NCI-H82 treated with DMSO at 0.1 percent for 48 hours (cell line): ENCODE measurements around the gene CCR5.

Source experiments
- DNase-seq: peaks from one replicate; lab custom pipeline; 2025; ENCODE audit not compliant: unreplicated experiment; lab: John Stamatoyannopoulos, UW

CCR5 gene

DNA sequence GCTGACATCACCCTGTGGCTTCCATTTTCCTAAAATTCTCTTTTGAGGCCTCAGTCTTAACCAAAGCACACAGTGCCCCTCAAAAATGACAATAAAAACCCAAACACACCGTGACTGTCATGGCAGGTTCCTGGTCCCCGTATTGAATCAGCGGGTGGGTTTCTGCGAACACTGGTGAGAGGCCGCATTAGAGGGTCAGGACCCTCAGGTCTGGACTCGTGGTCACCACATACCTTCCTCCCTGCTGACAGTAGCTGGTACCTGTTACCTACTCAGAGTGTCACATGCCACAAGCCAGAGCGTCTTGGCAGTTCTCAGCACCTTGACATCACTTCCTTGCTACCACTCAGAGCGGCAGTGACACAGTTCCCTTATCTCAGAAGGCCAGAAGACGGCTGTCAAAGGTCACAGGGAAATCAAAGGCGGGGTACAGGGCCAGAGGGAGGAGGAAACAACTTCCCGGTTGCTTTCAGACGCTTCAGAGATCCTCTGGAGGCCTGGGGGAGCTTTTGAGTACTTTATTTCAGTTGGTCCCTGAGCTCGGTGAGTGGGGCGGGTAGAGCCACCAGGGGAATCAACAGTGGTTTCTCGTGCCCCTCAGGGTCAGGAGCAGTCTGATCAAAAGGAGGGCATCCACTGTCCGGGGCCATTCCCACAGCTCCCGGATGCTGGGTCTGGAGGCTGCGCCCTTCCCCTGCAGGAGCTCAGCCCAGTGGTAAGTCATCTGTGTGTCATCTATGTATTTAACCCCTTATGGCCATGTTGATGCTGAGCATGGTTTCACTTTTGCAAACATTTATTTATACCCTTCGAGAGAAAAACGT, 36.3 kb downstream of the CCR5 start, which contains the start of the genes CCR5AS and CCRL2:
TSS of gene CCR5AS (minus strand) at position 279 of the 824 bp plus-strand sequence.
TSS of gene CCRL2 (plus strand) at position 472 of the 824 bp plus-strand sequence. CDS start 821 bp downstream, outside the sequence.
- no peak for DNase-seq

DNA sequence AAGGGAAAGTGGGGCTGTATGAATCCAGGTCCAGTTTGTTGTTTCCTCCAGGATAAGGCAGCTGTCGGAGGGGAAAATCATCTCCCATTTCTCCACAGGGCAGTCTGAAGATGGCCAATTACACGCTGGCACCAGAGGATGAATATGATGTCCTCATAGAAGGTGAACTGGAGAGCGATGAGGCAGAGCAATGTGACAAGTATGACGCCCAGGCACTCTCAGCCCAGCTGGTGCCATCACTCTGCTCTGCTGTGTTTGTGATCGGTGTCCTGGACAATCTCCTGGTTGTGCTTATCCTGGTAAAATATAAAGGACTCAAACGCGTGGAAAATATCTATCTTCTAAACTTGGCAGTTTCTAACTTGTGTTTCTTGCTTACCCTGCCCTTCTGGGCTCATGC, 37.2 kb downstream of the CCR5 start:
- DNase-seq, result no peak

DNA sequence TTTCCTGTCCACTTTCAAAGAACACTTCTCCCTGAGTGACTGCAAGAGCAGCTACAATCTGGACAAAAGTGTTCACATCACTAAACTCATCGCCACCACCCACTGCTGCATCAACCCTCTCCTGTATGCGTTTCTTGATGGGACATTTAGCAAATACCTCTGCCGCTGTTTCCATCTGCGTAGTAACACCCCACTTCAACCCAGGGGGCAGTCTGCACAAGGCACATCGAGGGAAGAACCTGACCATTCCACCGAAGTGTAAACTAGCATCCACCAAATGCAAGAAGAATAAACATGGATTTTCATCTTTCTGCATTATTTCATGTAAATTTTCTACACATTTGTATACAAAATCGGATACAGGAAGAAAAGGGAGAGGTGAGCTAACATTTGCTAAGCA, 38.1 kb downstream of the CCR5 start:
- no peak for DNase-seq

- no peak for DNase-seq
Measured at GRCh38 chr3:46409739-46410489, 39.2 kb downstream of the CCR5 start.

GRCh38 chr3:46410669-46411068, 39.9 kb downstream of the CCR5 start:
- DNase-seq, result no peak

- DNase-seq, result no peak
Measured at GRCh38 chr3:46411271-46411670, 40.5 kb downstream of the CCR5 start.

- no peak for DNase-seq
Measured at GRCh38 chr3:46412786-46413298, 42.1 kb downstream of the CCR5 start.

DNA sequence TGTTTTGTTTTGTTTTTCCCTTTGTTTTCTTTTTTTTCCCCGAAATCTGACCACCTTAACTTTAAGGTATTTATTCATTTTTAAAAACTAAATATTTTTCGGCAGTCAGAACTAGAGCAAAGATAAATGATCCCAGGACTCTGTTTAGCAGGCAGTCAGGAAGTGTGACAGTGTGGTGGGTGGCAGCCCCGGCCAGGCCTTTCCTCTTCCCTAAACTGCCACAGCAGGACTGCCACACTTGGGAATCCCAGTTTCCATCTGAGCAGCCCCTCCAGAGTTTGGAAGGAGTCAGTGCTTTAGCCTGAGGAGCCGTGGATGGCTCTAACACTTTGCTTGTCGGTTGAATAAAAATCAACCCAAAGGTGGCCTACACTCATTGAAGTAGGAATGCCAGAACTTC, 43.2 kb downstream of the CCR5 start:
- DNase-seq, result no peak

DNA sequence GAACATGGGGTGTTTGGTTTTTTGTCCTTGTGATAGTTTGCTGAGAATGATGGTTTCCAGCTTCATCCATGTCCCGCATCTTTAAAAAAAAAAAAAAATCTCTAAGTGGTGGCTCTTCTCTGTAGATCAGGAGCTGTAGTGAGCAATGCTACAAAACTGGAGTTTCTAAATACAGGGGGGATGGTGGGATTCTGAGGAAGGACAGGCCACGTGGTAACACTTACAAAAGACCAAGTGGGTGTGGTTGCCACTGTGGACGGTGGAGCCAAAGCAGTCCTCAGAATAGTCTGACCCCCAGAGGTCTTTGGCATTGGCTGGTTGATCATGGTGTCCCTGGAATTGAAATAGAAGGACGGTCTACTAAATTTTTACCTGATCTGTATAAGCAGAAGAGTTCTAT, 44.0 kb downstream of the CCR5 start:
- DNase-seq, result no peak

GRCh38 chr3:46416125-46416810, 45.5 kb downstream of the CCR5 start:
- no peak for DNase-seq

GRCh38 chr3:46416811-46417510, 46.2 kb downstream of the CCR5 start:
- DNase-seq, result no peak

- no peak for DNase-seq
Measured at GRCh38 chr3:46417841-46418611, 47.3 kb downstream of the CCR5 start.

GRCh38 chr3:46419816-46420215, 49.1 kb downstream of the CCR5 start:
- DNase-seq, result no peak

GRCh38 chr3:46420931-46421330, 50.2 kb downstream of the CCR5 start:
- DNase-seq, result no peak

GRCh38 chr3:46422617-46423016, 51.9 kb downstream of the CCR5 start:
- DNase-seq, result no peak

DNA sequence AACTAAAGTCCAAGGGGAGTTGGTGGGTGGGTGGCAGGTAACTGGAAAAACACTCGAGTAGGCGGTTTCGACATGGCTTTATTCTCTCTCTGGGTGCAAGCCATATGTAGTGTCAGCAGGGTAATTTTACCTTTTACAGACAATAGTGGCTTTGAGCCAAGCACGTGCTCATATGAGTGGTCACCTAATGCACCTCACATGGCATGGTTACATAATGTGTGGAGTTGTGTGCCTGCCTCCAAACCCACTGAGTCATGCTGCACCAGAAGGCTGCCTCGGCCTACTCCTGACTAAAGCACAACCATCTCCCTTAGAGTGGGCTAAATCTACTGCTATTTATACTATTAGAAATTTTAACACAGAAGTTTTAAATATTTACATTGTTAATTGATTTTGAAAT, 52.8 kb downstream of the CCR5 start:
- no peak for DNase-seq
